Tibial artery (tissue), 4 donors: Measurements from ENCODE around the gene MLLT1.

Experiments used
- DNase-seq, 2 donors: peaks; one replicate each; pipeline ENCODE4 v3.0.0-alpha.2; 2019
- H3K27ac ChIP-seq, 2 donors: fragments of 200-600 bp; sonication (generic) in 1 of 2; 1 replicate in 1 of 2; 2 replicates in 1 of 2; pipeline ENCODE4 v1.5.1; 2018 to 2019; ENCODE audit warnings: mild to moderate bottlenecking in 1 of 2
- H3K27me3 ChIP-seq, 2 donors: fragments of 200-600 bp; sonication (generic) in 1 of 2; one replicate each; pipeline versions ENCODE4 v1.5.1 to v1.6.0; 2016 to 2019
- H3K36me3 ChIP-seq, 3 donors: fragments of 200-600 bp; sonication (generic) in 2 of 3; one replicate each; pipeline ENCODE4 v1.5.1; 2016 to 2019; ENCODE audit warnings: mild to moderate bottlenecking in 2 of 3
- H3K4me1 ChIP-seq, 4 donors: fragments of 200-600 bp; sonication (generic) in 2 of 4; 1 replicate in 3 of 4; 2 replicates in 1 of 4; pipeline ENCODE4 v1.5.1; 2016 to 2019
- H3K4me3 ChIP-seq, 2 donors: fragments of 200-600 bp; sonication (generic) in 1 of 2; 1 replicate in 1 of 2; 2 replicates in 1 of 2; pipeline ENCODE4 v1.5.1; 2018 to 2019; ENCODE audit warnings: mild to moderate bottlenecking in 2 of 2
- H3K9me3 ChIP-seq, 3 donors: fragments of 200-600 bp; sonication (generic) in 1 of 3; one replicate each; pipeline ENCODE4 v1.5.1; 2016 to 2019
- CTCF ChIP-seq, 2 experiments: fragments of 200-600 bp in 1 of 2; fragments of 450-650 bp in 1 of 2; IDR thresholded peaks; one replicate each; pipeline ENCODE4 v1.5.1; 2017 to 2019; ENCODE audit warnings: antibody characterized with exemption in 2 of 2, mild to moderate bottlenecking in 1 of 2, moderate library complexity in 1 of 2
- intact Hi-C: fragments of 100-400 bp; cut with DNase I; formaldehyde crosslinking; loops from one replicate; pipeline ENCODE4 v1.15.0; 2023; ENCODE audit warnings: low total_unique reads

The MLLT1 gene

GRCh38 chr19:6228551-6229215 lies 51.1 kb downstream of the MLLT1 start:
- Histone ChIP-seq H3K27ac (no peak overlapping the region), H3K36me3 (peaks cover 12 to 59% (median 35%) of the 10 kb centered on the region in 3 donors), H3K4me3 (no peak overlapping the region), H3K9me3 (no peaks in the 10 kb centered on the region), H3K4me1 (peaks cover 0 to 28% (median 13%) of the 10 kb centered on the region in 4 donors), H3K27me3 (no peaks in the 10 kb centered on the region)
- intact Hi-C loops = no loop called here
- no peak for DNase-seq
- no peak for TF ChIP-seq CTCF (IDR thresholded peaks at IDR 0.05)

- Histone ChIP-seq H3K27me3 (no peaks in the 10 kb centered on the region), H3K4me1 (peaks cover 0 to 21% (median 6%) of the 10 kb centered on the region in 4 donors), H3K9me3 (no peaks in the 10 kb centered on the region), H3K4me3 (no peak overlapping the region), H3K36me3 (peaks cover 12 to 67% (median 35%) of the 10 kb centered on the region in 3 donors), H3K27ac (no peak overlapping the region)
- TF ChIP-seq CTCF (IDR thresholded peaks at IDR 0.05) = no peak
- no peak for DNase-seq
- intact Hi-C loops = no loop called here
Observed at GRCh38 chr19:6227936-6228325, 51.8 kb downstream of the MLLT1 start.

GRCh38 chr19:6227156-6227935 lies 52.4 kb downstream of the MLLT1 start:
- Histone ChIP-seq H3K27ac (no peak overlapping the region), H3K4me1 (peaks cover 0 to 15% (median 1%) of the 10 kb centered on the region in 4 donors), H3K36me3 (peaks cover 12 to 73% (median 37%) of the 10 kb centered on the region in 3 donors), H3K4me3 (no peak overlapping the region), H3K27me3 (no peaks in the 10 kb centered on the region), H3K9me3 (no peaks in the 10 kb centered on the region)
- intact Hi-C loops = no loop called here
- no peak for TF ChIP-seq CTCF (IDR thresholded peaks at IDR 0.05)
- DNase-seq = no peak

GRCh38 chr19:6226444-6227155 lies 53.2 kb downstream of the MLLT1 start:
- H3K36me3 ChIP-seq = peaks cover 12 to 80% (median 44%) of the 10 kb centered on the region in 3 donors
- intact Hi-C loops = no loop called here
- peaks cover 0 to 8% (median 0%) of the 10 kb centered on the region in 4 donors for H3K4me1 ChIP-seq
- no peak for DNase-seq
- H3K4me3 ChIP-seq = no peak overlapping the region
- no peak overlapping the region for H3K27ac ChIP-seq
- no peak for TF ChIP-seq CTCF (IDR thresholded peaks at IDR 0.05)
- H3K27me3 ChIP-seq = no peaks in the 10 kb centered on the region
- no peaks in the 10 kb centered on the region for H3K9me3 ChIP-seq

GRCh38 chr19:6226012-6226411 lies 53.8 kb downstream of the MLLT1 start:
- H3K9me3 ChIP-seq = no peaks in the 10 kb centered on the region
- H3K4me3 ChIP-seq = no peak overlapping the region
- TF ChIP-seq CTCF (IDR thresholded peaks at IDR 0.05) = no peak
- H3K4me1 ChIP-seq = peaks cover 0 to 7% (median 0%) of the 10 kb centered on the region in 4 donors
- no peaks in the 10 kb centered on the region for H3K27me3 ChIP-seq
- intact Hi-C loops = no loop called here
- peaks cover 12 to 86% (median 50%) of the 10 kb centered on the region in 3 donors for H3K36me3 ChIP-seq
- H3K27ac ChIP-seq = no peak overlapping the region
- DNase-seq = no peak
